K562 (cell line): ENCODE data around the gene CCL22. TPM values are rescaled to one million over a fixed set of nuclear protein-coding genes. Genes with fewer than 3 reads are reported as not detected.
A peak's percentile ranks its signal among the peaks of the same experiment; 100 is the strongest.
"Not testable (repeated sequence)": the region's sequence is repeated elsewhere in the genome, so short reads cannot be mapped to it uniquely, and the experiment has no call there.

Source experiments
- ATAC-seq: fragments of 200-7000 bp; cut with Tn5 transposase; 3 replicates; pipeline ENCODE4 v1.9.1; 2020; ENCODE audit warnings: moderate library complexity
- BruUV-seq: library from RNA; stranded (reverse); fragments of 400-500 nt; replicated peaks from 2 replicates; lab custom pipeline; 2021; lab: Mats Ljungman, UMichigan
- CTCF ChIA-PET: fragments of 300-600 bp; formaldehyde crosslinking; extraction: SDS; loops from one replicate; lab custom pipeline; 2021; ENCODE audit warnings: low intra/inter-chr PET ratio; lab: Yijun Ruan, JAX
- POLR2A ChIA-PET: fragments of 300-600, 350-650 bp; sonication (Branson Sonifier 250); formaldehyde crosslinking; extraction: SDS; loops from one replicate; lab custom pipeline; 2021; ENCODE audit warnings: antibody characterized with exemption, inconsistent platforms; lab: Yijun Ruan, JAX
- DNase-seq, 4 experiments: peaks; one replicate each; pipeline versions ENCODE4 v3.0.0 to v3.0.0-alpha.2; 2011 to 2018; ENCODE audit warnings: low spot score in 3 of 4, mixed read lengths in 3 of 4; ENCODE audit errors: extremely low read depth in 1 of 4
- FAIRE-seq: peaks from 2 replicates; lab custom pipeline; 2011; peaks lifted over from hg19 to GRCh38; lab: Jason Lieb, UNC
- H2AFZ ChIP-seq: 2 replicates; pipeline ENCODE4 v1.6.0; 2011; ENCODE audit warnings: low read depth, low read length, control low read depth, inconsistent platforms
- H3K27ac ChIP-seq: fragments of 200-600 bp; 3 replicates; pipeline ENCODE4 v1.8.0; 2011; ENCODE audit warnings: low read depth, mild to moderate bottlenecking, control low read depth, inconsistent platforms, low read length, moderate library complexity, mixed read lengths; ENCODE audit errors: extremely low read depth
- H3K27me3 ChIP-seq, 2 experiments: fragments of 300-600 bp in 1 of 2; 2 replicates in 1 of 2; 3 replicates in 1 of 2; pipeline versions ENCODE4 v1.6.0 to v1.8.0; 2011; ENCODE audit warnings: inconsistent platforms in 2 of 2, low read length in 2 of 2, mild to moderate bottlenecking in 1 of 2, mixed read lengths in 1 of 2, moderate library complexity in 1 of 2; ENCODE audit not compliant: control insufficient read depth in 2 of 2, insufficient read depth in 2 of 2
- H3K36me3 ChIP-seq: fragments of 300-600 bp; 3 replicates; pipeline ENCODE4 v1.8.0; 2011; ENCODE audit warnings: mild to moderate bottlenecking, low read length, inconsistent platforms; ENCODE audit not compliant: control insufficient read depth, insufficient read depth
- H3K4me1 ChIP-seq, 2 experiments: fragments of 200-600 bp in 1 of 2; replicated peaks in 1 of 2; 2 replicates in 1 of 2; 3 replicates in 1 of 2; pipeline versions ENCODE4 v1.5.1 to v1.8.0; 2011; ENCODE audit warnings: inconsistent platforms in 2 of 2, low read length in 2 of 2, mild to moderate bottlenecking in 1 of 2, mixed read lengths in 1 of 2, moderate library complexity in 1 of 2; ENCODE audit not compliant: control insufficient read depth in 2 of 2, insufficient read depth in 2 of 2
- H3K4me2 ChIP-seq: 2 replicates; pipeline ENCODE4 v1.6.1; 2011; ENCODE audit warnings: low read length, control low read depth, inconsistent platforms, mixed read lengths; ENCODE audit not compliant: insufficient read depth
- H3K4me3 ChIP-seq: fragments of 200-600 bp; sonication (generic), shearing (Covaris generic); 2 replicates; pipeline ENCODE4 v1.5.1; 2016; ENCODE audit warnings: control low read depth, inconsistent platforms
- H3K79me2 ChIP-seq: fragments of 200-600 bp; 3 replicates; pipeline ENCODE4 v1.8.0; 2011; ENCODE audit warnings: low read length, inconsistent platforms; ENCODE audit not compliant: control insufficient read depth, insufficient read depth
- H3K9ac ChIP-seq, 2 experiments: 2 replicates each; pipeline versions ENCODE4 v1.6.0 to v1.6.1; 2011; ENCODE audit warnings: low read depth in 2 of 2, low read length in 2 of 2, control low read depth in 1 of 2, inconsistent platforms in 1 of 2, mild to moderate bottlenecking in 1 of 2, mixed read lengths in 1 of 2; ENCODE audit not compliant: insufficient read depth in 1 of 2
- H3K9me1 ChIP-seq: one replicate; pipeline ENCODE4 v1.6.0; 2011; ENCODE audit warnings: inconsistent platforms, mild to moderate bottlenecking, low read length, moderate library complexity; ENCODE audit not compliant: control insufficient read depth, insufficient read depth
- H3K9me3 ChIP-seq: replicated peaks from 2 replicates; pipeline ENCODE4 v1.5.1; 2011; ENCODE audit warnings: low read depth, low read length, inconsistent platforms; ENCODE audit not compliant: control insufficient read depth, insufficient read depth
- H4K20me1 ChIP-seq: replicated peaks from 2 replicates; pipeline ENCODE4 v1.6.1; 2011; ENCODE audit warnings: low read length, inconsistent platforms, mixed read lengths; ENCODE audit not compliant: control insufficient read depth, insufficient read depth
- BCLAF1 ChIP-seq, 2 experiments: fragments of 450-650 bp in 1 of 2; IDR thresholded peaks; 2 replicates each; pipeline ENCODE4 v1.6.1; 2011 to 2017; ENCODE audit warnings: low read depth in 2 of 2, antibody characterized with exemption in 1 of 2, borderline replicate concordance in 1 of 2, low read length in 1 of 2, mild to moderate bottlenecking in 1 of 2, mixed read lengths in 1 of 2; ENCODE audit not compliant: control insufficient read depth in 1 of 2
- CTBP1 ChIP-seq: fragments of 450-650 bp; IDR thresholded peaks from 2 replicates; pipeline ENCODE4 v1.6.1; 2016; ENCODE audit warnings: borderline replicate concordance
- NCOA1 ChIP-seq: fragments of 450-650 bp; IDR thresholded peaks from 2 replicates; pipeline ENCODE4 v1.6.1; 2016; ENCODE audit warnings: low read depth
- WGBS: fragments of 100-300 bp; shearing (Covaris generic); methylation state at CpG from one replicate; pipeline ENCODE4 v1.1.6; 2016; ENCODE audit warnings: low coverage, mixed read lengths; ENCODE audit not compliant: insufficient coverage; ENCODE audit errors: missing lambda C conversion rate; 5-methylcytosine and 5-hydroxymethylcytosine counted together
- in situ Hi-C: fragments of 300-500 bp; cut with MboI; formaldehyde crosslinking; loops from 4 replicates; pipeline ENCODE4 v1.15.0; 2018; ENCODE audit warnings: inconsistent platforms, mixed read lengths
- intact Hi-C: fragments of 100-400 bp; cut with micrococcal nuclease; formaldehyde crosslinking; loops from 2 replicates; pipeline ENCODE4 v1.14.2; 2022
- polyA plus RNA-seq, 8 experiments: library from polyadenylated mRNA; depleted of rRNA in 4 of 8; stranded (reverse) in 5 of 8; unstranded in 3 of 8; fragments of >200 nt; fragmentation: Nextera tagmentation in 2 of 8; fragmentation: Illumina TruSeq in 1 of 8; extraction: Ambion mirVana in 2 of 8; extraction: Trizol in 1 of 8; gene quantifications; 2 replicates each; pipeline versions ENCODE4 v1.2.1 to v1.2.3, GENCODE V29; 2011 to 2014; ENCODE audit warnings: inconsistent platforms in 1 of 8, missing spikeins in 1 of 8
- total RNA-seq, 7 experiments: library from RNA; depleted of rRNA in 6 of 7; stranded (reverse); fragments of >200 nt in 6 of 7; fragmentation: Illumina TruSeq in 2 of 7; extraction: Trizol in 2 of 7; gene quantifications; 2 replicates each; pipeline versions ENCODE4 v1.2.1 to v1.2.3, GENCODE V29; 2011 to 2021; ENCODE audit warnings: low replicate concordance in 1 of 7

CCL22 gene
- total and polyA plus RNA-seq, 9 of the 15 experiments (the other 6 are each of a cell fraction or from before 2014, with no cell fraction given): 0.04 to 0.29 (median 0.06) TPM; not detected in 5

- TF ChIP-seq BCLAF1 (IDR thresholded peaks at IDR 0.05; ENCODE audit: borderline replicate concordance in 1 of 2, control insufficient read depth in 1 of 2, low read depth in 2 of 2, low read length in 1 of 2) (no peak), NCOA1 (no peak), CTBP1 (peak; percentile 29; the same call in 1 of the 2 replicates)
Observed at GRCh38 chr16:57341441-57342303, 16.9 kb upstream of the CCL22 start (continued).

GRCh38 chr16:57342606-57343005 lies 16.0 kb upstream of the CCL22 start:
- H3K9me1 ChIP-seq, H4K20me1 ChIP-seq, H3K9me3 ChIP-seq, H2AFZ ChIP-seq, H3K27ac ChIP-seq, H3K4me1 ChIP-seq, H3K36me3 ChIP-seq, in situ Hi-C loops, CTCF ChIA-PET, DNase-seq, H3K4me3 ChIP-seq, H3K9ac ChIP-seq, H3K4me2 ChIP-seq, ATAC-seq, BruUV-seq, POLR2A ChIA-PET, H3K79me2 ChIP-seq, FAIRE-seq, intact Hi-C loops: not testable (repeated sequence)
- peaks cover 7 to 28% of the 10 kb centered on the region in 2 experiments; a peak in 3 of 5 replicates for H3K27me3 ChIP-seq
- 2% methylated on average over 8 of the region's 9 CpGs for WGBS
